ENCODE results near the gene PHF1.

The PHF1 gene

GRCh38 chr6:33414592-33415271 lies 3.9 kb downstream of the PHF1 start (continued):
- TF ChIP-seq SALL2 (tag by site-specific recombination; IDR thresholded peaks at IDR 0.05; ENCODE audit: borderline replicate concordance) (no peak), GLIS1 (tag by site-specific recombination; IDR thresholded peaks at IDR 0.05) (peak; percentile 38; the same call in 1 of the 2 replicates), SP2 (tag by site-specific recombination; IDR thresholded peaks at IDR 0.05) (no peak), CTCF (tag by site-specific recombination; IDR thresholded peaks at IDR 0.05) (0 out of 2 replicates have a peak, but pooled peaks have one; percentile 17)

GRCh38 chr6:33415831-33416230 lies 5.0 kb downstream of the PHF1 start:
- H3K9me3 ChIP-seq (ENCODE audit: control insufficient read depth, insufficient read depth, low read depth, low read length), result no peaks in the 10 kb centered on the region
- no peak for TF ChIP-seq ZBTB8A (tag by site-specific recombination; IDR thresholded peaks at IDR 0.05)
- peak; percentile 50 for TF ChIP-seq ZNF341 (tag by site-specific recombination; IDR thresholded peaks at IDR 0.05; ENCODE audit: low read depth)
- H3K27ac ChIP-seq (ENCODE audit: extremely low read depth, low read depth, low read length), result no peak overlapping the region
- CTCF ChIA-PET, result interaction anchor here (0.7 to 2.1 kb wide), 7 partner anchors 10 to 139 kb away, joined by 3 to 11 read pairs (median 5); partner anchors contain the start of genes B3GALT4 and ZBTB9
- no peak overlapping the region for H3K4me3 ChIP-seq (ENCODE audit: low read depth, low read length)
- H3K36me3 ChIP-seq (ENCODE audit: control insufficient read depth in 2 of 2, insufficient read depth in 1 of 2, low read length in 2 of 2), result peaks cover 0 to 44% of the 10 kb centered on the region in 2 experiments; a peak in 1 of 3 replicates
- POLR2A ChIA-PET, result no interaction called here
- peaks cover 2% of the 10 kb centered on the region; the same call in 1 of the 2 replicates for H3K4me1 ChIP-seq (ENCODE audit: control insufficient read depth, insufficient read depth, low read length)

GRCh38 chr6:33416386-33417127 lies 5.7 kb downstream of the PHF1 start:
- H3K36me3 ChIP-seq (ENCODE audit: control insufficient read depth in 2 of 2, insufficient read depth in 1 of 2, low read length in 2 of 2), result peaks cover 0 to 44% of the 10 kb centered on the region in 2 experiments; a peak in 1 of 3 replicates
- CTCF ChIA-PET, result interaction anchor here (0.7 to 2.1 kb wide), 6 partner anchors 10 to 137 kb away, joined by 3 to 7 read pairs (median 4); partner anchors contain the start of gene ZBTB9
- POLR2A ChIA-PET, result interaction anchor here (0.6 to 3.4 kb wide), 3 partner anchors 10 to 169 kb away, joined by 4 to 14 read pairs (median 6); partner anchors contain the start of gene ZBTB9
- H3K27ac ChIP-seq (ENCODE audit: extremely low read depth, low read depth, low read length), result no peak overlapping the region
- peak overlapping the region; percentile 40 for H3K4me3 ChIP-seq (ENCODE audit: low read depth, low read length)
- TF ChIP-seq ZFHX2 (tag by site-specific recombination; conservative IDR thresholded peaks at IDR 0.05), result peak; percentile 59
- TF ChIP-seq ZBTB48 (tag by site-specific recombination; IDR thresholded peaks at IDR 0.05), result peak; percentile 44; the same call in 1 of the 2 replicates
- 0 out of 2 replicates have a peak, but pooled peaks have one; percentile 21 for TF ChIP-seq ZNF18 (tag by site-specific recombination; IDR thresholded peaks at IDR 0.05)
- peak; percentile 46; the same call in 1 of the 2 replicates for TF ChIP-seq PRDM10 (tag by site-specific recombination; IDR thresholded peaks at IDR 0.05)
- peak; percentile 7; the same call in 1 of the 2 replicates for TF ChIP-seq EGR2 (tag by site-specific recombination; IDR thresholded peaks at IDR 0.05; ENCODE audit: low read depth)
- no peak for TF ChIP-seq TSHZ1 (tag by site-specific recombination; IDR thresholded peaks at IDR 0.05; ENCODE audit: borderline replicate concordance)
- no peaks in the 10 kb centered on the region for H3K4me1 ChIP-seq (ENCODE audit: control insufficient read depth, insufficient read depth, low read length)
- H3K9me3 ChIP-seq (ENCODE audit: control insufficient read depth, insufficient read depth, low read depth, low read length), result no peaks in the 10 kb centered on the region
